ENCODE measurements around the gene F2RL2. TPM values are rescaled to one million over a fixed set of nuclear protein-coding genes. Genes with fewer than 3 reads are reported as not detected.

The F2RL2 gene
- total and polyA plus RNA-seq, 4 donors: 0.08 to 1.3 (median 0.78) TPM

- no peaks in the 10 kb centered on the region for H3K4me1 ChIP-seq (ENCODE audit: control insufficient read depth in 4 of 4, insufficient read depth in 4 of 4, low read length in 3 of 4)
- WGBS: 63% methylated on average over 8 of the region's 8 CpGs
- no peak overlapping the region for H3K4me3 ChIP-seq (ENCODE audit: low read depth in 1 of 3, low read length in 3 of 3)
- no peak for DNase-seq (ENCODE audit: low spot score)
- TF ChIP-seq GABPA (IDR thresholded peaks at IDR 0.05 in 1 of 2, conservative IDR thresholded peaks at IDR 0.05 in 1 of 2) (no peak), FOXA1 (IDR thresholded peaks at IDR 0.05) (no peak), EGR1 (IDR thresholded peaks at IDR 0.05; ENCODE audit: low read depth in 2 of 2) (no peak), TAF1 (conservative IDR thresholded peaks at IDR 0.05) (no peak), NR2F2 (IDR thresholded peaks at IDR 0.05) (no peak), ZBTB33 (IDR thresholded peaks at IDR 0.05) (no peak), SP1 (IDR thresholded peaks at IDR 0.05) (no peak), FOXA2 (IDR thresholded peaks at IDR 0.05) (no peak), YY1 (IDR thresholded peaks at IDR 0.05) (no peak), RAD21 (IDR thresholded peaks at IDR 0.05) (no peak), JUND (IDR thresholded peaks at IDR 0.05) (no peak), HNF4A (conservative IDR thresholded peaks at IDR 0.05) (no peak), RXRA (IDR thresholded peaks at IDR 0.05) (no peak), CTCF (IDR thresholded peaks at IDR 0.05; ENCODE audit: low read depth, low read length, missing input control) (no peak), HNF4G (IDR thresholded peaks at IDR 0.05) (no peak)
- TF ChIP-seq, protein P1, sequence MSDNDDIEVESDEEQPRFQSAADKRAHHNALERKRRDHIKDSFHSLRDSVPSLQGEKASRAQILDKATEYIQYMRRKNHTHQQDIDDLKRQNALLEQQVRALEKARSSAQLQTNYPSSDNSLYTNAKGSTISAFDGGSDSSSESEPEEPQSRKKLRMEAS (IDR thresholded peaks at IDR 0.05): no peak
- TF ChIP-seq, protein P2, sequence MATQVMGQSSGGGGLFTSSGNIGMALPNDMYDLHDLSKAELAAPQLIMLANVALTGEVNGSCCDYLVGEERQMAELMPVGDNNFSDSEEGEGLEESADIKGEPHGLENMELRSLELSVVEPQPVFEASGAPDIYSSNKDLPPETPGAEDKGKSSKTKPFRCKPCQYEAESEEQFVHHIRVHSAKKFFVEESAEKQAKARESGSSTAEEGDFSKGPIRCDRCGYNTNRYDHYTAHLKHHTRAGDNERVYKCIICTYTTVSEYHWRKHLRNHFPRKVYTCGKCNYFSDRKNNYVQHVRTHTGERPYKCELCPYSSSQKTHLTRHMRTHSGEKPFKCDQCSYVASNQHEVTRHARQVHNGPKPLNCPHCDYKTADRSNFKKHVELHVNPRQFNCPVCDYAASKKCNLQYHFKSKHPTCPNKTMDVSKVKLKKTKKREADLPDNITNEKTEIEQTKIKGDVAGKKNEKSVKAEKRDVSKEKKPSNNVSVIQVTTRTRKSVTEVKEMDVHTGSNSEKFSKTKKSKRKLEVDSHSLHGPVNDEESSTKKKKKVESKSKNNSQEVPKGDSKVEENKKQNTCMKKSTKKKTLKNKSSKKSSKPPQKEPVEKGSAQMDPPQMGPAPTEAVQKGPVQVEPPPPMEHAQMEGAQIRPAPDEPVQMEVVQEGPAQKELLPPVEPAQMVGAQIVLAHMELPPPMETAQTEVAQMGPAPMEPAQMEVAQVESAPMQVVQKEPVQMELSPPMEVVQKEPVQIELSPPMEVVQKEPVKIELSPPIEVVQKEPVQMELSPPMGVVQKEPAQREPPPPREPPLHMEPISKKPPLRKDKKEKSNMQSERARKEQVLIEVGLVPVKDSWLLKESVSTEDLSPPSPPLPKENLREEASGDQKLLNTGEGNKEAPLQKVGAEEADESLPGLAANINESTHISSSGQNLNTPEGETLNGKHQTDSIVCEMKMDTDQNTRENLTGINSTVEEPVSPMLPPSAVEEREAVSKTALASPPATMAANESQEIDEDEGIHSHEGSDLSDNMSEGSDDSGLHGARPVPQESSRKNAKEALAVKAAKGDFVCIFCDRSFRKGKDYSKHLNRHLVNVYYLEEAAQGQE (IDR thresholded peaks at IDR 0.05): no peak
- TF ChIP-seq, protein P3, sequence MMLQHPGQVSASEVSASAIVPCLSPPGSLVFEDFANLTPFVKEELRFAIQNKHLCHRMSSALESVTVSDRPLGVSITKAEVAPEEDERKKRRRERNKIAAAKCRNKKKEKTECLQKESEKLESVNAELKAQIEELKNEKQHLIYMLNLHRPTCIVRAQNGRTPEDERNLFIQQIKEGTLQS (IDR thresholded peaks at IDR 0.05): no peak
- no peak overlapping the region for H3K27ac ChIP-seq (ENCODE audit: low read depth in 1 of 2, low read length in 2 of 2)
- H3K9ac ChIP-seq (ENCODE audit: low read depth in 1 of 2, low read length in 2 of 2): no peak overlapping the region
- H3K36me3 ChIP-seq (ENCODE audit: control insufficient read depth in 4 of 4, insufficient read depth in 3 of 4, low read depth in 1 of 4, low read length in 3 of 4): peaks cover 0 to 20% (median 9%) of the 10 kb centered on the region in 4 donors
- H3K27me3 ChIP-seq (ENCODE audit: control insufficient read depth in 4 of 4, insufficient read depth in 4 of 4, low read length in 3 of 4): no peaks in the 10 kb centered on the region
- H3K9me3 ChIP-seq (ENCODE audit: control insufficient read depth in 4 of 4, low read length in 3 of 4): no peaks in the 10 kb centered on the region
These were observed 2.0 kb upstream of the F2RL2 start for GRCh38 chr5:76625087-76625815.

Data from liver (tissue), 9 donors.